COLO668 (cell line): ENCODE results near the gene FA2H.
"Not testable (repeated sequence)": the region's sequence is repeated elsewhere in the genome, so short reads cannot be mapped to it uniquely, and the experiment has no call there.

Experiments used
- DNase-seq: peaks from one replicate; lab custom pipeline; 2025; ENCODE audit not compliant: unreplicated experiment; lab: John Stamatoyannopoulos, UW

FA2H gene

DNA sequence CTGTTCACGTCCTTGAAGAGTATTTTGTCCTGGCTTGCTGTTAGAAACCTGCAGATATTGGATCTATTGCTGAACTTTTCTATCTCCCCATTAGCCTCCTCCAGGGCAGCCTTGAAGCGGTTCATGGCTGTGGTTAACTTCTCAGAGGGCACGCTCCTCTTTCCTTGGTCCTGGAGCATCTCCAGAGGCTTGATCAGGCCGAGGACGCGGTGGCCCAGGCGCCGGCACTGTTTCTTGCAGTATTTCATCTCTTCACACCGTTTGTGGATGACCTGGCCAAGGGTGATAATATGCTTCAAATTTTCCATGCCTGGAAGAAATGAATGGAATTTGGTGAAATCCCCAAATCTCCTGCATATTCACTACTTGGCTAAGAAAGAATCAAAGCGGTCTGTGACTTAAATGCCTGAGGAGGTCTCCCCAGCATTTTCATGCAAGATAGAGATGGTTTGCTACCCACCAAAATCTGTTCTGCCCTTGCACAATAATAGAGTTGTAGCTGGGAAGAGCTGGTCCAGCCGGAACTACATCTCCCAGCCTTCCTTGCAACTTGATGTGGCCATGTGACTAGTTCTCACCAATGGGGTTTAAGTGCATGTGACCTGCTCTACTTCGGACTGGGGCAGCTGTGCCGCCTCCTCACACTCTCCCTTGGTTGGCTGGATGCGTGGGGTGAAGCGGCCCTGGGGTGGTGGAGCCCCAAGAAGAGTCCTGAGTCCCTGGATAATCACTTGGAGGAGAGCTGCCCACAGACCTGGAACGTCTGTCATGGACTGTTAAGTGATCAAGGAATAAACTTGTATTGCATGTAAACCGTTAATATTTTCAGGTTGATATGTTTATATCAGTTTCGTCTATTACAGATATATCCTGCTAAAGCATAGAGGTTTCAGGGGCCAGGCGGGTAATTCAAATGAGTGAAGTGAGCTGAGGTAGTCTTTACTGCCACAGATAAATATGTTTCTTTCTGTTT is 78.9 kb downstream of the FA2H start:
- DNase-seq, result peak; percentile 66

DNA sequence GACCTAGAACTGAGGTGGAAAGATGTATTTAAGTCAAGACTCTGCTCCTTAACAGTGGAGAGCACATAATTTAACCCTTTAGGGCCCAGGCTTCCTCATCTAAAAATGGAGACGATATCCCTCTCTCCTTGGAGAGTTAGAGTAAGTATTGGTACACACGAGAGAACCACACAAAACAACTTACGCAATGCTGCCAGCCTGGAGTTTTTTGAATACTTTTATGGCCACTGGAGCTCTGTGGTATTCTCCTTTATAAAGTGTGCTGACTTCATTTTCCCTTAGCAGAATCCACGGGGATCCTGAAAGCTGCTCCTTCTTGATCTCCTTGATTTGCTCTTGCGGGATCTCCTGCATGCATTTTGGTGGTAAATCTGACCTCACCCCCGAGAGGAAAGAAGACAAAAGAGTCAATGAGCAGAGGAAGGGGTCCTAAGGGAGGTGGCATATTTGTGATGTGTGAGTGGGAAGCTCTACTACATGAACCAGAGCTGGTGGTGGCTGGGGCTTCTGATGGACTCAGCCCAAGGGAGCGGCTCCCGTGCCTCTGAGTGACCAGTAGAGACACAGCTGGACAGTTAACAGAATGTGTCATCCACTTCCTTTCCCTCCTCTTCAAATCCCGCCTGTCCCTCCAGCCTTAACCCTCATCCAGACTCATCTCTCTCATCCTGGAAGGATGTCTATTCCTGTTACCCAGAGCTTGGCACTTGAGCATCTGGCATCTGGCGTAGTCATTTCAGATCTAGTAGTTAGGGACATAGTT is 83.3 kb downstream of the FA2H start:
- no peak for DNase-seq

DNA sequence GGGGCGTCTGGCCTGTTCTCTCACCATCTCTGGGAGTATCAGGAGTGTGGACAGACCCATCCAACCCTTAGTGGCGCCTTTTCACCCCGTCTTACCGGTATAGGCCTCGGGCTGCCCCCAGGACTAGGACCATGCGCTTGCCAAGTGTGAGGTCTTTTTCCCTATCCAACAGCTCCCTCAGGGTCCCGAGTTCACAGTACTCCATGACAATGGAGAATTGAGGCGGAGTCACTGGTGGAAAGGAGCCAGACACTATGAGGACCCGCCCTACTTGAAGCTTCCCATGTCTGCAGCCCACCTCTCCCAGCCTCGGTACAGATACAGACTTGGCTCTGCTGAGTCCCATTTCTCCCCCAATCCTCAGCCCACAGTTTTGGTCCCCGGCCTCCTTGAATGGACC is 92.1 kb downstream of the FA2H start:
- no peak for DNase-seq

DNA sequence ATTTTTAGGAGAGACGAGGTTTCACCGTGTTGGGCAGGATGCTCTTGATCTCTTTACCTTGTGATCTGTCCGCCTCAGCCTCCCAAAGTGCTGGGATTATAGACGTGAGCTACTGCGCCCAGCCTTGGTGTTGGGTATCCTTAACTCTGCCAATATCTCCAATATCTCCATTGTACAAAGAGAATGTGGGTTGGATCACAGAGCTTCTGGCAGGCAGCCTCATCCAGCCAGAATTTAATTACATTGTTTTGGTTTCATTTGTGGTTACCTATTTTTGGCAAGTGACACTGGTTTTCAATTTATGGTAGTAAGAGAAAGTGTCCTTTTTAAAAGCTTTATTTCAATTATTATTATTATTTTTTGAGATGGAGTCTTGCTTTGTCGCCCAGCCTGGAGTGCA is 93.9 kb downstream of the FA2H start:
- DNase-seq, result no peak

DNA sequence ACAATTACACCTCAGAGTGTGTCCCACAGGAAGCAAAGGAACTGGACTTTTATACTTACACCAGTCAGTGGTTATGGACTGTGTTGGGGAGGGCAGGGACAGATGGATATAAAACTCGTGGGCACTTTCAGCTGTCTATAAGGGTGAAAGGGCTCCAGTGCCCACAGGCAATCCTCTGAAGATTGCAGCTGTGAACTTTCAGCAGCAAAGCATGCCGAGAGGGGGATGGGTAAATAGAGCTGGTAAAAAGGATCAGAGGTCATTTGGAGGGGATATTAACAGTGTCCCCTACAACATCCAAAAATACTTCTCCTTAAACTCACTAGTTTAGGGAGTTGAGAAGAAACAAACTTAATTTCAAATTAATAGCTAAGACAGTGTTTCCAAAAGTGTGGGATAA is 94.6 kb downstream of the FA2H start:
- no peak for DNase-seq

GRCh38 chr16:74677868-74678267 is 96.8 kb downstream of the FA2H start:
- DNase-seq, result no peak

DNA sequence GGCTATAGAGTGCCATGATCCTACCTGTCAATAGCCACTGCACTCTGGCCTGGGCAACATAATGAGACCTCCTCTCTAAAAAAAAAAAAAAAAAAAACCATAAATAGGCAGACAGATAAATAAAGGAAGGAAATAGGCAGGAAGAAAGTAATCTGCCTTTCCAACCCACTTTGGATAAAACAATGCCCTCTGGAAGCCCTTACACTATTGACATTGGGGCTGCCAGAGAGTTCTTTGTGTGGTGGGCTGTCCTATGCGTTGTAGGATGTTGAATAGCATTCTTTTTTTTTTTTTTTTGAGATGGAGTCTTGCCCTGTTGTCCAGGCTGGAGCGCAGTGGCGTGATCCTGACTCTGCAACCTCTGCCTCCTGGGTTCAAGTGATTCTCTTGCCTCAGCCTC is 100.7 kb downstream of the FA2H start:
- no peak for DNase-seq

GRCh38 chr16:74668877-74669276 is 105.7 kb downstream of the FA2H start:
- DNase-seq, result not testable (repeated sequence)

DNA sequence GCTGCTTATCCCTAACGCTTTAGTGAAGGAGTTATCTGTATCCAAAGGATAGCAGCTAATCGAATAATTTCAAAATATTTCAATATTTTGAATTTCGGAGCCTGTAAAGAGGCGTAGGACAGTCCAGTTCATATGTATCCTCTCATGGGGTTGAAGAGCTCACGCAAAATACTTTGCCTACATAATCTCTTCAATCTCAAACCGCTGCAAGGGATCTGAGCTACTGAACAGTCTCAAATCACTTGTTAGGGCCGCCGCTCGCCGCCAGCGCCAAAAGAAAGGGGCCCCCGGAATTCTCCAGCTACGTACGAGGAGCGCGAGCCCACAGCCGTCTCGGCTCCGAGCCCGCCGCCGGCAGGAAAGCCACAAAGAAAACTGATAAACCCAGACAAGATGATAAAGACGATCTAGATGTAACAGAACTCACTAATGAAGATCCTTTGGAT is 107.3 kb downstream of the FA2H start:
- peak; percentile 51 for DNase-seq

DNA sequence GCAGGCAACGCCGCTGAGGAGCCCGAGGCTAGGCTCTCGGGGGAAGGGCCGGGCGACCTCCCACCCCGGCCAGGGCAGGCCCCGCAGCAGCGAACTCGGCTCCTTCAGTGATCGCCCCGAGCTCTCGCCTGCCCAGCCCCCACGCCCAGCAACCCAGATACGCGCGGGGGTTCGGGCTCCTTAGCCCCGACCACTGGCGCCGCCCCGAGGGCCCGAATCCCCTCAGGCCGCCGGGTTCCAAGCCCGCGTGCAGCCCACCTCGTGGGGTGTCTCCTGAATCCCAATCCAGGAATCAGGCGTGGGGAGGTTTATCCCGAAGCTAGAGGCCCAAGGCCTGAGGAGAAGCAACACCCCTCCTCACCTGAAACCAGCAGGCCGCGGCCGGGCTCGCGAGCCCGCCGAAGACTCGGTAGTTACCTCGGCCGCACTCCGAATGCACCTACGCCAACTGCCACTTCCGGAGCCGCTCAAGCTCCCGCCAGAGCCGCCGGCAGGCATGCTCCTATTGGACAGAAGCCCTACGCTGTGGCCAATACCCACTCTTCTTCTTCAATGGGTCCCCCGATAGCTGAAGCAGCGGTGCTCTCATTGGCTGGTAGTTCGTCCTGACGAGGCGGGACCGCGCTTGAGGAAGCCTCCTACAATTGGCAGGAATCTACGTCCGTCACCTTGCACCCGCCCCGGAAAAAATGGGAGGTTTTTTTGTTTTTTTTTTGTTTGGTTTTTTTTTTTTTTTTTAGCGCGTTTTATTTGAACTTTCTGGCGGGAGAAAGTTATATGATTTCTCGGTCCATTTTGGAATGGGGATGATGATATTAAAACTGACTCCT is 108.0 kb downstream of the FA2H start, which contains the start of gene RFWD3:
Gene RFWD3 (minus strand): TSS at position 453 of the 830 bp plus-strand sequence. CDS start 5,428 bp downstream, outside the sequence.
- DNase-seq, result peak; percentile 97

- no peak for DNase-seq
Observed at GRCh38 chr16:74666010-74666421, 108.6 kb downstream of the FA2H start.
